ENCODE results near the gene INSYN2A.

Gene INSYN2A

GRCh38 chr10:127194599-127194998 is 1.8 kb downstream of the INSYN2A start:
- no peak for DNase-seq

GRCh38 chr10:127194111-127194510 is 2.3 kb downstream of the INSYN2A start:
- DNase-seq: no peak

- no peak for DNase-seq
Observed at GRCh38 chr10:127193125-127193524, 3.3 kb downstream of the INSYN2A start.

- DNase-seq: no peak
Observed at GRCh38 chr10:127190427-127190826, 6.0 kb downstream of the INSYN2A start.

GRCh38 chr10:127189226-127189625 is 7.2 kb downstream of the INSYN2A start:
- DNase-seq: no peak

GRCh38 chr10:127186813-127187212 is 9.6 kb downstream of the INSYN2A start:
- DNase-seq: no peak

- DNase-seq: no peak
Observed at GRCh38 chr10:127184582-127184981, 11.8 kb downstream of the INSYN2A start.

- no peak for DNase-seq
Observed at GRCh38 chr10:127182161-127182560, 14.2 kb downstream of the INSYN2A start.

- DNase-seq: no peak
Observed at GRCh38 chr10:127179612-127180250, 16.7 kb downstream of the INSYN2A start.

GRCh38 chr10:127176649-127177048 is 19.7 kb downstream of the INSYN2A start:
- DNase-seq: no peak

- no peak for DNase-seq
Observed at GRCh38 chr10:127175357-127176110, 20.9 kb downstream of the INSYN2A start.

GRCh38 chr10:127174866-127175265 is 21.5 kb downstream of the INSYN2A start:
- no peak for DNase-seq

GRCh38 chr10:127168261-127168660 is 28.1 kb downstream of the INSYN2A start:
- DNase-seq: no peak

GRCh38 chr10:127162841-127163240 is 33.5 kb downstream of the INSYN2A start:
- DNase-seq: no peak

GRCh38 chr10:127161482-127161881 is 34.9 kb downstream of the INSYN2A start:
- DNase-seq: no peak

GRCh38 chr10:127159648-127160245 is 36.6 kb downstream of the INSYN2A start:
- DNase-seq: no peak

GRCh38 chr10:127158662-127159061 is 37.7 kb downstream of the INSYN2A start:
- DNase-seq: no peak

- DNase-seq: no peak
Observed at GRCh38 chr10:127157506-127158200, 38.7 kb downstream of the INSYN2A start.

GRCh38 chr10:127157089-127157488 is 39.3 kb downstream of the INSYN2A start:
- no peak for DNase-seq

- DNase-seq: no peak
Observed at GRCh38 chr10:127154831-127155620, 41.4 kb downstream of the INSYN2A start.

GRCh38 chr10:127153181-127153580 is 43.2 kb downstream of the INSYN2A start:
- DNase-seq: no peak

GRCh38 chr10:127151981-127152699 is 44.3 kb downstream of the INSYN2A start:
- DNase-seq: no peak

All from stimulated activated CD4-positive, alpha-beta T cell treated with anti-CD3 and anti-CD28 coated beads, Interleukin-4, amount 100 ng/mL, for 1 hour (primary cell).